GM23248 (cell line): ENCODE measurements around the gene TENM3. TPM values are rescaled to one million over a fixed set of nuclear protein-coding genes. Genes with fewer than 3 reads are reported as not detected.

Experiments used
- DNase-seq: peaks from one replicate; pipeline ENCODE4 v3.0.0-alpha.2; 2015
- H2AFZ ChIP-seq: fragments of 200-600 bp; sonication (generic); 2 replicates; pipeline ENCODE4 v1.6.1; 2016; ENCODE audit warnings: antibody characterized with exemption
- H3F3A ChIP-seq: fragments of 200-600 bp; sonication (generic); 2 replicates; pipeline ENCODE4 v1.6.1; 2016; ENCODE audit warnings: mild to moderate bottlenecking, antibody characterized with exemption, mixed run types; ENCODE audit not compliant: insufficient read depth
- H3K27ac ChIP-seq: fragments of 200-600 bp; sonication (generic); 2 replicates; pipeline ENCODE4 v1.5.1; 2016; ENCODE audit warnings: mild to moderate bottlenecking
- H3K27me3 ChIP-seq: fragments of 200-600 bp; sonication (generic); replicated peaks from 2 replicates; pipeline ENCODE4 v1.6.1; 2016; ENCODE audit warnings: mild to moderate bottlenecking; ENCODE audit not compliant: insufficient read depth
- H3K36me3 ChIP-seq: fragments of 200-600 bp; sonication (generic); 2 replicates; pipeline ENCODE4 v1.6.1; 2016; ENCODE audit warnings: low read depth, mild to moderate bottlenecking
- H3K4me1 ChIP-seq: fragments of 200-600 bp; sonication (generic); 2 replicates; pipeline ENCODE4 v1.6.1; 2016; ENCODE audit warnings: mild to moderate bottlenecking; ENCODE audit not compliant: insufficient read depth
- H3K4me2 ChIP-seq: fragments of 200-600 bp; sonication (generic); one replicate; pipeline ENCODE4 v1.6.1; 2016; ENCODE audit warnings: mild to moderate bottlenecking; ENCODE audit not compliant: unreplicated experiment
- H3K4me3 ChIP-seq: fragments of 200-600 bp; sonication (generic); 2 replicates; pipeline ENCODE4 v1.5.1; 2016; ENCODE audit warnings: mild to moderate bottlenecking
- H3K79me2 ChIP-seq: fragments of 200-600 bp; sonication (generic); 2 replicates; pipeline ENCODE4 v1.6.1; 2016; ENCODE audit warnings: mild to moderate bottlenecking; ENCODE audit not compliant: insufficient read depth
- H3K9ac ChIP-seq: fragments of 200-600 bp; sonication (generic); 2 replicates; pipeline ENCODE4 v1.6.1; 2016; ENCODE audit warnings: mild to moderate bottlenecking
- H3K9me2 ChIP-seq: fragments of 200-600 bp; sonication (generic); 2 replicates; pipeline ENCODE4 v1.6.1; 2016; ENCODE audit warnings: mixed run types, mild to moderate bottlenecking, moderate library complexity; ENCODE audit not compliant: insufficient read depth
- H3K9me3 ChIP-seq: fragments of 200-600 bp; sonication (generic); one replicate; pipeline ENCODE4 v1.6.1; 2017; ENCODE audit warnings: low read depth
- H4K20me1 ChIP-seq: fragments of 200-600 bp; sonication (generic); 2 replicates; pipeline ENCODE4 v1.6.0; 2016; ENCODE audit not compliant: insufficient read depth
- EZH2 ChIP-seq: fragments of 200-600 bp; sonication (generic); IDR thresholded peaks from 2 replicates; pipeline ENCODE4 v1.6.1; 2018; ENCODE audit warnings: antibody characterized with exemption, mild to moderate bottlenecking; ENCODE audit not compliant: insufficient read depth, poor library complexity, severe bottlenecking
- EZH2phosphoT487 ChIP-seq: fragments of 200-600 bp; sonication (generic); IDR thresholded peaks from 2 replicates; pipeline ENCODE4 v1.6.1; 2018; ENCODE audit warnings: antibody characterized with exemption, moderate library complexity, mild to moderate bottlenecking, low read depth; ENCODE audit not compliant: insufficient read depth
- WGBS, 2 experiments: methylation state at CpG; one replicate each; pipeline ENCODE4 v1.1.6; 2015 to 2017; ENCODE audit warnings: low lambda C conversion rate in 2 of 2, low coverage in 1 of 2; ENCODE audit errors: missing lambda C conversion rate in 2 of 2; 5-methylcytosine and 5-hydroxymethylcytosine counted together
- in situ Hi-C: fragments of 300-500 bp; cut with MboI; formaldehyde crosslinking; loops from 2 replicates; pipeline ENCODE4 v1.15.0; 2020
- polyA plus RNA-seq: library from polyadenylated mRNA; unstranded; fragments of >200 nt; fragmentation: Nextera tagmentation; extraction: Ambion mirVana; gene quantifications from 2 replicates; pipeline ENCODE4 v1.2.1, GENCODE V29; 2016
- total RNA-seq: library from RNA; depleted of rRNA; stranded (reverse); fragments of >200 nt; shearing (Covaris generic); gene quantifications from 2 replicates; pipeline ENCODE4 v1.2.3, GENCODE V29; 2014

TENM3 gene
- total and polyA plus RNA-seq, 2 experiments from 2014 or later: 0.83 to 8.1 TPM

GRCh38 chr4:182695009-182695408, 451.8 kb downstream of the TENM3 start:
- DNase-seq: no peak
- Histone ChIP-seq H3K4me1 (no peaks in the 10 kb centered on the region), H3K4me3 (no peak overlapping the region), H3K9me3 (no peaks in the 10 kb centered on the region), H3K27me3 (no peaks in the 10 kb centered on the region; the same call in 1 of the 2 replicates), H3K79me2 (no peaks in the 10 kb centered on the region), H3F3A (no peaks in the 10 kb centered on the region), H3K27ac (no peak overlapping the region), H3K9me2 (no peaks in the 10 kb centered on the region), H3K9ac (no peak overlapping the region), H3K4me2 (no peak overlapping the region), H2AFZ (no peak overlapping the region), H3K36me3 (no peaks in the 10 kb centered on the region), H4K20me1 (no peaks in the 10 kb centered on the region)
- TF ChIP-seq EZH2 (no peak), EZH2phosphoT487 (no peak)
- in situ Hi-C loops: no loop called here
- 65 to 67% methylated on average over 3 of the region's 3 CpGs for WGBS, 2 experiments

DNA sequence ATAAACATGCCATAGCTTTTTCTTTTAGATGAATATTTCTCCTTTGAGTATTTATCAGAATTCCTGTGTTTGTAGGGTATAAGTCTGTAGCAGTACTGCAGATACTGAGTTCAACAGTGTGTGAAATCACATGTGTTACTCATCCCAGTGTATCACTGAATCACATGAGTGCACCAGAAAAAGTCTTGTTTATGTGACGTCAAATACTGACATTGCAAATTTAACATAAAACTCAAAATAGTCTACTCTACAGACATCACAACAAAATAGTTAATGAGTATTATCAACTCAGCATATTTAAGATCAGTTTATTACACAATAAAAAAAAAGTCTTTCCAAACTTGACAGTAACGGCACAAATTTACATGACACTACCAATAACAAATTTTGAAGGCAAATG, 452.6 kb downstream of the TENM3 start:
- Histone ChIP-seq H3K27ac (no peak overlapping the region), H3K9me2 (no peaks in the 10 kb centered on the region), H3K27me3 (no peaks in the 10 kb centered on the region; the same call in 1 of the 2 replicates), H3K79me2 (no peaks in the 10 kb centered on the region), H3K4me2 (no peak overlapping the region), H3F3A (no peaks in the 10 kb centered on the region), H3K9me3 (no peaks in the 10 kb centered on the region), H3K9ac (no peak overlapping the region), H3K4me1 (no peaks in the 10 kb centered on the region), H3K4me3 (no peak overlapping the region), H2AFZ (no peak overlapping the region), H3K36me3 (no peaks in the 10 kb centered on the region), H4K20me1 (no peaks in the 10 kb centered on the region)
- 39 to 48% methylated on average over 2 of the region's 2 CpGs for WGBS, 2 experiments
- peak; percentile 7 for DNase-seq
- TF ChIP-seq EZH2phosphoT487 (no peak), EZH2 (no peak)
- in situ Hi-C loops: no loop called here

DNA sequence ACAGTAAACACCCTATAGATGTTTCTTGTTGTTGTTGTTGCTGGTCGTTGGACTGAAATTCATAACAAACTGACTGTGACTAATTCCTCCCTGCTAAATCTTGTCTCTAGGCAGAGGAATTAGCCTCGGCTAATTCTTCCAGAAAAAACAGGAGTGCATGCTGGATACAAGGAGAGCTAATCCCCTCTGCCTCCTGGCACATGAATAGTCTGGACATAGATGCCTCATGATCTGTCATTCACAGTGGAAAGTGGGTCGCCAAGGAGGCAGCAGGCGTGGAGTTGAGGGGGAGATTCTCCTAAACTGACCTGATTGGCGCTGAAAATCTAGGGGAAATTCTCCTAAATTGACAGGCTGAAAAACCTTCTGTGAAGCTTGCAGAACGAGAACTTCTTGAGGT, 453.9 kb downstream of the TENM3 start:
- Histone ChIP-seq H3K9me3 (no peaks in the 10 kb centered on the region), H3K9ac (no peak overlapping the region), H3K27me3 (no peaks in the 10 kb centered on the region), H3K27ac (no peak overlapping the region), H3K4me1 (no peaks in the 10 kb centered on the region), H3K79me2 (no peaks in the 10 kb centered on the region), H4K20me1 (no peaks in the 10 kb centered on the region), H3K4me3 (no peak overlapping the region), H2AFZ (no peak overlapping the region), H3K36me3 (no peaks in the 10 kb centered on the region), H3F3A (no peaks in the 10 kb centered on the region), H3K4me2 (no peak overlapping the region), H3K9me2 (no peaks in the 10 kb centered on the region)
- WGBS, 2 experiments: 15 to 20% methylated on average over 6 of the region's 6 CpGs
- no peak for TF ChIP-seq EZH2phosphoT487
- no peak for DNase-seq
- in situ Hi-C loops: no loop called here

DNA sequence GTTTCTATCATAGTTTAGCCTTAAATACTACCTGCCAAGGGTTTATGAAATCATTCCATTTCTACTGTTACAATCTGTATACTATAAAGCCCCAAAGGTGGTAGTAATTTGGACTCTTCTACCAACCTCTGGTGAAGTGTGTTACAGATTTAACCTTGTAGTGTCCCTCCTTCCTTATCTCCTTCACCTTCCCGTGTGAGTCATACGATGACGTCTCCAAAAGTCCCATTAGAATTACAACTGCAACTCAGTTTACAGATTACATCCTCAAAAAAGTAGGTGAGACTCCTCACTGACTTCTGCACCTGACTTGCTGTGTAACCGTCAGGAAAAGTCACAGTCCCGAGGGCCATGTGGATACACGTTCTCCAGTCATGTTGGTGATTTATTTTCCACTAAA, 455.0 kb downstream of the TENM3 start:
- Histone ChIP-seq H3K9me3 (no peaks in the 10 kb centered on the region), H3K36me3 (no peaks in the 10 kb centered on the region), H3K27me3 (no peaks in the 10 kb centered on the region), H3F3A (no peaks in the 10 kb centered on the region), H3K9ac (no peak overlapping the region), H3K79me2 (no peaks in the 10 kb centered on the region), H3K4me3 (no peak overlapping the region), H3K9me2 (no peaks in the 10 kb centered on the region), H3K27ac (no peak overlapping the region), H2AFZ (no peak overlapping the region), H3K4me1 (no peaks in the 10 kb centered on the region), H3K4me2 (no peak overlapping the region), H4K20me1 (no peaks in the 10 kb centered on the region)
- no peak for DNase-seq
- TF ChIP-seq EZH2phosphoT487 (no peak), EZH2 (no peak)
- in situ Hi-C loops: no loop called here
- 70 to 75% methylated on average over 6 of the region's 6 CpGs for WGBS, 2 experiments

DNA sequence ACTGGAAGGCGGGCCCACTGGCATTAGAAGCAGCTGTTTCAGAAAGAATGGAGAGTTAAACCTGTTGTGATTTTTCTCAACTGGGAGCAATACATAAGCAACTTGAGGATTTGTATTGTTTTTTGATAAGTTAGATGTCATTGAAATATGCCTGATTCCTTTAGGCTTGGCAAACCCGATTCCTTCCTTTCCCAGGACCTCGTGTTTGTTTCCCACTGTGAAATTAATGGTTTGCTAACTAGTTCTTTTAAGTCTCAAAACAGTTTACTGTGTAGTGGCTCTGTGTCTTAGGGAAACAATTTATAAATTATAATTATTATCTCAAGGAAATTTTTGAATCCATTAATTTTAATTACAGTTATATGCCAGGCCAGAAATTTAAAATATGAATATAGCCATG, 456.0 kb downstream of the TENM3 start:
- Histone ChIP-seq H3K9me3 (no peaks in the 10 kb centered on the region), H3K27me3 (no peaks in the 10 kb centered on the region), H3K9me2 (no peaks in the 10 kb centered on the region), H3K9ac (no peak overlapping the region), H3K36me3 (no peaks in the 10 kb centered on the region), H3F3A (no peaks in the 10 kb centered on the region), H3K4me1 (no peaks in the 10 kb centered on the region), H3K4me2 (no peak overlapping the region), H3K4me3 (no peak overlapping the region), H4K20me1 (no peaks in the 10 kb centered on the region), H2AFZ (no peak overlapping the region), H3K79me2 (no peaks in the 10 kb centered on the region), H3K27ac (no peak overlapping the region)
- in situ Hi-C loops: no loop called here
- TF ChIP-seq EZH2phosphoT487 (no peak), EZH2 (no peak)
- no peak for DNase-seq
- 47 to 50% methylated on average over 3 of the region's 3 CpGs for WGBS, 2 experiments
